HepG2 (cell line): ENCODE data around the gene ULK3. TPM values are rescaled to one million over a fixed set of nuclear protein-coding genes. Genes with fewer than 3 reads are reported as not detected.
A peak's percentile ranks its signal among the peaks of the same experiment; 100 is the strongest.

ENCODE experiments used
- CHCHD3 ChIP-seq: sonication (generic); formaldehyde crosslinking; IDR thresholded peaks from 2 replicates; pipeline ENCODE4 v1.8.0; 2022; ENCODE audit warnings: mild to moderate bottlenecking, missing genetic modification reagents, moderate library complexity
- FOXC1 ChIP-seq: sonication (generic); formaldehyde crosslinking; IDR thresholded peaks from 2 replicates; pipeline ENCODE4 v1.8.0; 2022; ENCODE audit warnings: mild to moderate bottlenecking, missing genetic modification reagents, borderline replicate concordance
- FOXP1 ChIP-seq, 2 experiments: fragments of 450-650 bp in 1 of 2; IDR thresholded peaks; 2 replicates each; pipeline ENCODE4 v1.6.1; 2017 to 2018; ENCODE audit warnings: antibody characterized with exemption in 1 of 2
- HNF1A ChIP-seq, 2 experiments: sonication (generic) in 1 of 2; formaldehyde crosslinking in 1 of 2; IDR thresholded peaks; 2 replicates each; pipeline versions ENCODE4 v1.4.0 to v1.6.1; 2016 to 2020; ENCODE audit warnings: borderline replicate concordance in 1 of 2, low read depth in 1 of 2, mild to moderate bottlenecking in 1 of 2, missing genetic modification reagents in 1 of 2
- MXD3 ChIP-seq: IDR thresholded peaks from 2 replicates; pipeline ENCODE4 v1.6.1; 2016; ENCODE audit warnings: mild to moderate bottlenecking, missing biosample characterization, missing genetic modification reagents
- NBN ChIP-seq: fragments of 450-650 bp; conservative IDR thresholded peaks from 2 replicates; pipeline ENCODE4 v1.6.1; 2017
- NFKBIZ ChIP-seq: IDR thresholded peaks from 2 replicates; pipeline ENCODE4 v1.6.1; 2018; ENCODE audit warnings: missing genetic modification reagents, missing compliant biosample characterization
- SAP130 ChIP-seq: IDR thresholded peaks from 2 replicates; pipeline ENCODE4 v1.6.1; 2016; ENCODE audit warnings: low read depth
- TFDP2 ChIP-seq: sonication (generic); formaldehyde crosslinking; IDR thresholded peaks from 2 replicates; pipeline ENCODE4 v1.4.0; 2020; ENCODE audit warnings: missing genetic modification reagents
- ZBTB37 ChIP-seq: sonication (generic); formaldehyde crosslinking; IDR thresholded peaks from 2 replicates; pipeline ENCODE4 v1.4.0; 2020; ENCODE audit warnings: mild to moderate bottlenecking, missing genetic modification reagents
- ZNF274 ChIP-seq: sonication (generic); formaldehyde crosslinking; IDR thresholded peaks from 2 replicates; pipeline ENCODE4 v1.5.1; 2020; ENCODE audit warnings: mild to moderate bottlenecking, missing genetic modification reagents
- ZNF276 ChIP-seq: sonication (generic); formaldehyde crosslinking; IDR thresholded peaks from 2 replicates; pipeline ENCODE4 v1.4.0; 2020; ENCODE audit warnings: mild to moderate bottlenecking, low read depth, missing genetic modification reagents
- ZNF556 ChIP-seq: sonication (generic); formaldehyde crosslinking; IDR thresholded peaks from 2 replicates; pipeline ENCODE4 v1.4.0; 2020; ENCODE audit warnings: mild to moderate bottlenecking, missing genetic modification reagents, borderline replicate concordance
- ZNF574 ChIP-seq: sonication (generic); formaldehyde crosslinking; IDR thresholded peaks from 2 replicates; pipeline ENCODE4 v1.4.0; 2020; ENCODE audit warnings: missing genetic modification reagents
- ZNF577 ChIP-seq: sonication (generic); formaldehyde crosslinking; IDR thresholded peaks from 2 replicates; pipeline ENCODE4 v1.4.0; 2020; ENCODE audit warnings: mild to moderate bottlenecking, low read depth, missing genetic modification reagents, borderline replicate concordance
- polyA plus RNA-seq, 8 experiments: library from polyadenylated mRNA; depleted of rRNA in 3 of 8; stranded (reverse) in 7 of 8; unstranded in 1 of 8; fragments of >200 nt; fragmentation: Illumina TruSeq in 4 of 8; extraction: Trizol in 4 of 8; gene quantifications; 2 replicates each; pipeline versions ENCODE4 v1.2.1 to v1.2.3, GENCODE V29; 2011 to 2016; ENCODE audit warnings: low read depth in 4 of 8, missing spikeins in 1 of 8, mixed read lengths in 1 of 8; ENCODE audit not compliant: insufficient read depth in 1 of 8
- total RNA-seq, 5 experiments: library from RNA; depleted of rRNA; stranded (reverse); fragments of >200 nt; fragmentation: Illumina TruSeq; extraction: Trizol; gene quantifications; 2 replicates each; pipeline ENCODE4 v1.2.3, GENCODE V29; 2016; ENCODE audit warnings: low read depth in 1 of 5

ULK3 gene
- total and polyA plus RNA-seq, 2 of the 13 experiments (the other 11 are each of a cell fraction or from before 2014, with no cell fraction given) = 15.2 to 23.7 TPM

- no peak for TF ChIP-seq FOXP1 (IDR thresholded peaks at IDR 0.05)
- TF ChIP-seq FOXP1 (CRISPR knock-in tag; IDR thresholded peaks at IDR 0.05) = no peak
- no peak for TF ChIP-seq HNF1A (IDR thresholded peaks at IDR 0.05; ENCODE audit: low read depth)
- no peak for TF ChIP-seq HNF1A (CRISPR knock-in tag; IDR thresholded peaks at IDR 0.05; ENCODE audit: borderline replicate concordance)
- TF ChIP-seq ZNF577 (CRISPR knock-in tag) = no peak
- TF ChIP-seq TFDP2 (CRISPR knock-in tag) = no peak
- TF ChIP-seq CHCHD3 = no peak
- TF ChIP-seq NFKBIZ (CRISPR knock-in tag) = no peak
- peak; percentile 67; the same call in 1 of the 2 replicates for TF ChIP-seq SAP130
- no peak for TF ChIP-seq ZNF274
- TF ChIP-seq NBN = no peak
- TF ChIP-seq ZNF276 = no peak
- TF ChIP-seq ZNF556 (CRISPR knock-in tag) = no peak
- TF ChIP-seq MXD3 (CRISPR knock-in tag) = no peak
- no peak for TF ChIP-seq ZNF574 (CRISPR knock-in tag)
- peak; percentile 48; the same call in 1 of the 2 replicates for TF ChIP-seq FOXC1
- TF ChIP-seq ZBTB37 (CRISPR knock-in tag) = no peak
Observed at GRCh38 chr15:74817370-74817737, 25.6 kb downstream of the ULK3 start (continued).
